HG03439 (cell line): ENCODE measurements around the gene ASIC4.

Source experiments
- ATAC-seq: cut with Tn5 transposase; IDR thresholded peaks from one replicate; pipeline ENCODE4 v1.9.1; 2021; ENCODE audit warnings: mild to moderate bottlenecking, moderate library complexity; ENCODE audit not compliant: unreplicated experiment

Gene ASIC4

DNA sequence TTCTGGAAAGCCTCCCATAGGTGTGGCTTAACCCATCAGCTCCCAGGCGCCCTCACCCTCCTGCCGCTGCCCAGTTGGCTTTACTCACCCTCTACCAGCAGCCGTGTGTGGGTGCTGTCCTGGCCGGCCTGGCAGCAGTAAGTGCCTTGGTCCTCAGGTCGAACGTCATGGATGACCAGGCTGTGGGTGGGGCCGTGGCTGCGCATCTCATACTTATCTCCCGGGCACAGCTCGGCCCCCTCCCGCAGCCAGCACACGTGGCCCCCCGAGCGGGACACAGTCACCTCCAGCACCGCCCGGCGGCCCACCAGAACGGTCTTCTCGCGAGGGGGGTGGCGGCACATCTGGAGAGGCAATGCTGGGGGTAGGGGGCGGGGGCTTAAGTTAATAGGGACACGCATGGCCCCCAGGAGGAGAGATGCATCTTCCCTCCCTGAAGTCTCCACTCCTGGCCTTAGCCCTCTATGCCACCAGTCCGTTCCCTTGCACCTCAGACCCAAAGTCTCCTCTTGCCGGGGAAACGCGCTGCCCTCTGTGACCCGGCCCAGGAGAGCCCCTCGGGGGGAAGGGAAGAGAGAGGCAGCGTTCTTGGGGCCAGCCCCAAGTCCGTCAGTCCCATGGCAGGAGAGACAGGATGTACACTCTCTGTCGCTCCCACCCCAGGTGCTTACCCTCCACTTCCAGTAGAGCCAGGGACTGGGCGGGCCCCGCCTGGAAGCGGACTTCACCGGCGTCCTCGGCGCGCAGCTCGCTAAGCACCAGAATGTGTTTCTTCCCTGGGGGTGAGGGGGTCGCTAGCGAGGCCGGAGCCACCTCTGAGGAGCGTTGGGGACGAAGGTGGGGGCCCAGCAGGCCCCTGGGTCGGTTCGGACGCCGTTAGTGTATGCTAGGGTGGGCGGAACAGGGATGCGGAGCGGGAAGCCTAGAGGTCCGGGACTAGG lies 37.4 kb downstream of the ASIC4 start:
- no peak for ATAC-seq

DNA sequence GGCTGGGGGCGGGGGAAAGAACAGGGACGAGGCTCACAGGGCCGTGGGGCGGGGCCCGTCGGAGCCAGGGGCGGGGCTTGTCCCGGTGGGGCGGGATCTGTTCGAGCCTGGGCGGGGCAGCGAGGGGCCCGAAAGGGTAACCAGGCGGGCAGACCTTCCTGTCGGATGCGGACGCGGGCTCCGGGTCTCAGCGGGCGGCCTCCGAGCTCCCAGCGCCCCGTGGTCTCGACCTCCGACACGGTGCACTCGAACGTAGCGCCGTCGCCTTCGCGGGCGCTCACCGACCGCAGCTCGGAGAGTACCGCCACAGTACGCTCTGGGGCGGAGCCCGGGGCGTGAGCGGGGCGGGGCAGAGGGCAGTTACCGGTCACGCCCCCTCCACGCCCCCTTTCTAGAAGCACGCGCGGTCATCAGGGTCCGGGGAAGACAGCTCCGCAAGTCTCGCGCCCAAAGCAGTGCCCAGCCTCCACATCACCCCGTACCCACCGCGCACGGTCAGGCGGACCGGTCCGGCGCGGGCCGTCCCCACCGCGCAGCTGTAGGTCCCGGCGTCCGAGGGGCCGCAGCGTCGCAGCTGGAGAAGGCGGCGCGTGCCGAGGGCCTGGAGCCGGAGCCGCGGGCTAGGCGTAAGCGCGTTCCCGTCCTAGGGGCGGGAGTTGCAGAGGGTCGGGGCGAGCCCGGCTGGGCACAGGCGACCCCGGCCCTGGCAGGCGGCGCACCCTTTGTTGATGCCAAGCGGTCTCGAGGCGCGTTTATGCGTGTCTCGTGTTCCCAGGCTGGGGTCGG lies 38.3 kb downstream of the ASIC4 start:
- peak; percentile 69 for ATAC-seq

DNA sequence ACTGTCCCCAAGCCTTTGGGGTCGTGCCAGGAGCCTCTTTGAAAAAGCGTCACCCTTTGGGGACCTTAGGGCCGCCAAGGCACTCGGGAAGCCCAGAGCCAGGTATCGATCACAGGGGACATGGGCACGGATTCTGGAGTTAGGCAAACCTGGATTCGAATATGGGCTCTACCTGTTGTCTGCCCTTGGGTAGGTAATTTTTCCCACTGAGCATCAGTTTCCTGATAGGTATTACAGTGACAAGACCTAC lies 38.8 kb downstream of the ASIC4 start:
- no peak for ATAC-seq

DNA sequence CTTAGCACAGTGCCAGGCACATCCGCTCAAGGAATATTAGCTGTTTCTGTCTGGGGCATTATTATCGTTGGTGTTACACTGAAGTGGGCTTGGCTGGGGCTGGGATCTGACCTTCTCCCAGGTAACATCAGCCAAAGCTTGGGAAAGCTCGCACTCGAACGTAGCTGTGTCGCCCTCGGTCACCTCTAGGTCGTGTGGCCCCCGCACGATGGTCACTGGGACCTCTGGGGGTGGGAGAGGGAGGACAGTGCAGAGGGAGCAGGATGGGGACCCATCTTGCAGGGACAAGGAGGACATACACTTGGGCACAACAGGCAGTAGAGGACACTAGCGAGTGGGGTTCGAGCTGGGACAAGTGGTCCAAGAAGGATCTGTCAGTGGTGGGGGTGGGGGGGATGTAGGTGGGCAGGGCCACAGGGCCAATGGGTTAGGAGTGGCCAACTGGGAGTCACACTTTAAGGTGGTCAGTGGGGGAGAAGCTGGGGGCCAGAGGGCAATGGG lies 39.2 kb downstream of the ASIC4 start:
- no peak for ATAC-seq

DNA sequence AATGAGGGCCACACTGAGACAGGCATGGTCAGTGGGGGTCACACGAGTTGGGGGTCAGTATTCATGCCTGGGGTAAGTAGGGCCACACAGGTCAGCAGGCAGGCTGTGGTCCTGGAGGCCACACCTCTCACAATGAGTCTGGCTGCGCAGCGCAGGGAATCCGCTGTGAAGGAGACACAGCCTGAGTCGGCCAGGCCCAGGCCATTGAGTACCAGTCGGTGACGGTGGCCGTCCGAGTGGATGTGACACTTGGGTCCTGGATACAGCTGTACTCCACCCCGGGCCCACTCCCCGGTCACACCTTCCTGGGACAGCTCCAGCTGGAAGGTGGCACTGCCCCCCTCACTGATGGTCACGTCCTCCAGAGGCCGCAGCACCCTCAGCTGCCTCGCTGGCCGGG lies 40.1 kb downstream of the ASIC4 start:
- no peak for ATAC-seq

DNA sequence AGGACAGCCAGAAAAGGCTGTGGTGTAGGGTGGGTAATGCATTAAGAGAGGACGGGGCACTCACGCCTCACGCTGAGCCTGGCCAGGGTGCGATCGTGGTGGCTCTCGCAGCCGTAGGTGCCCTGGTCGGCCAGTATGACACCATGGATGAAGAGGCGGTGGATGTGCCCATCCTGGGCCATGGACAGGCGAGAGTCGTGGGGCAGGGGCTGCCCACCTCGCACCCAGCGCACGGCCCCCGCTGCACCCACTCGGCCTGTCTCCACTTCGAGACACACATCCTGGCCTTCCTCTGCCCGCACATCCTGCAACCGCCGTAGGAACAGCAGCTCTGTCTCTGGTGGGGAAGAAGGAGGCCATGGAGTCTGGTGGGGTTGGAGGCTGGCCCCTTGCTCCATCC lies 41.7 kb downstream of the ASIC4 start:
- no peak for ATAC-seq

DNA sequence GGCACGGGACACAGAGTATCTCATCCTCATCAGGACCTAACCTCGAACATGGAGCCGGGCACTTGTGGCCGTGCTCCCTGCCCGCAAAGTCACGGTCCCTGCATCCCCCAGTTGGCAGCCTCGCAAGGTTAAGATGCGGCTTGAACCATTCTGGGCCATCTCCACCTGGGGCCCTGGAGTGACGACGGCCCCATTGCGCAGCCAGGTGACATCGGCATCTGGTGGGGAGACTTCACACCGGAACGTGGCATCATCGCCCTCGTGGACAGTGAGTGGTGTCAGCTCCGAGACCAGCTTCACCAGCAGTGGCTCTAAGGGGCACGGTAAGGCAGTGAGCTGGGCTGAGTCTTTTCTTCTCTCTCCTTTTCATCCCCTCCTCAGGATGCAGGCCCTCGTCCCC lies 42.1 kb downstream of the ASIC4 start:
- no peak for ATAC-seq

DNA sequence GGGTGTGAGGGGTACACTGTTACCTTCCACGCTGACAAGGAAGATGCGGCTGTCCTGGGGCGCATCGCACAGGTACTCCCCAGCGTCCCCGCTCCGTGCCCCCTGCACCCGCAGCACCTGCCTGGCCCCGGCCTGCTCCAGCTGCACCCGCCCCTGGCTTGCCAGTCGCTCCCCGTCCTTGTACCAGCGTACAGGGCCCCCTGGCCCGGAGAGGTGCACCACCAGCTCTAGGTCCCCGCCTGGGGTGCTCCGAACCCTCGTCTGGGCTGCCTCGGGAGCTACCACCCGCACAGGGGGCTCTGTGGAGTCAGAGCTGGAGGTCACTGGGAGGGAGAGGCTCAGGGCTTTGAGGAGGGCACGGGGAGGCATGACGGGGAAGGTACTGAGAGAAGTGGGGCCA lies 43.0 kb downstream of the ASIC4 start:
- no peak for ATAC-seq

DNA sequence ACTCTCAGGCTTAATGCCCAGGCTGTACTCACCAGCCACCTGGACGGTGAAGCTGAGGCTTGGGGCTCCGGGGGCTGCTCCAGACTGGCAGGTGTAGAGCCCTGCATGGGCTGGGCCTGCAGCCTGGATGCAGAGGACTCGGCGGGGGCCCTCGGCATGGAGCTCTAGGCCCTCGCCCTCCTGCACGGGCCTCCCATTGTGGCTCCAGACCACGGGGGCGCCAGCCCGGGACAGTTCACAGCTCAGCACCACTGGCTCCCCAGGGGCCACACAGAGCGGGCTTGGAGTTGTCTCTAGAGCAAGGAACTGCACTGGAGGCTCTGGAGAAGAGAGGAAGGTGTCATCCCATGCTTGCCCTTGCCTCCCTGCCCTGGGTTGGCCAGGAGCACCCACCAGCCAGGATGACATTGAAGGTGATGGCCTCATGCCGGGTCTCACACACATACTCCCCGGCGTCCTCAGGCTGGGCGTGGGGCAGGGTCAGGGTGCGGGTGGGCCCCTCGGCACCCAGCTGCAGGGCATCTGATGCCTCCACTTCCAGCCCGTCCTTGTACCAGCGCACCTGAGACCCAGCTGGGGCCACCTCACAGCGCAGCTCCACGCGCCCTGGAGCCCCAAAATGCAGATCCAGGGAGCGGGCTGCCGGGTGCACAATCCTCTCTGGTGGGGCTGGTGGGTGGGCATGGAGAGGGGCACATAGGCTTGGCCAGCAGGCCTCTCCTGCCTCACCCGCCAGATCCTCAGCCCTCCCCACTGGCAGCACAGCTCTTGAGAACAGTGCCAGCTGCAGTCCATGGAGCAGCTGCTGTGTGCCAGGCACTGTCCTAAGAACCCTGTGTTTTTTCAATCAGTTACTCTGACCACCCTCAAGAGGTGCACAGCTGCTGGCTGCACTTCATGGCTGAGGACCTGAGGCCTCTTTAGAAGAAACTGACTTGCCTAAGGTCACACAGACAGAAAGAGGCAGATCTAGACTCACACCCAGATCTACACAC lies 43.8 kb downstream of the ASIC4 start:
- ATAC-seq, result no peak

DNA sequence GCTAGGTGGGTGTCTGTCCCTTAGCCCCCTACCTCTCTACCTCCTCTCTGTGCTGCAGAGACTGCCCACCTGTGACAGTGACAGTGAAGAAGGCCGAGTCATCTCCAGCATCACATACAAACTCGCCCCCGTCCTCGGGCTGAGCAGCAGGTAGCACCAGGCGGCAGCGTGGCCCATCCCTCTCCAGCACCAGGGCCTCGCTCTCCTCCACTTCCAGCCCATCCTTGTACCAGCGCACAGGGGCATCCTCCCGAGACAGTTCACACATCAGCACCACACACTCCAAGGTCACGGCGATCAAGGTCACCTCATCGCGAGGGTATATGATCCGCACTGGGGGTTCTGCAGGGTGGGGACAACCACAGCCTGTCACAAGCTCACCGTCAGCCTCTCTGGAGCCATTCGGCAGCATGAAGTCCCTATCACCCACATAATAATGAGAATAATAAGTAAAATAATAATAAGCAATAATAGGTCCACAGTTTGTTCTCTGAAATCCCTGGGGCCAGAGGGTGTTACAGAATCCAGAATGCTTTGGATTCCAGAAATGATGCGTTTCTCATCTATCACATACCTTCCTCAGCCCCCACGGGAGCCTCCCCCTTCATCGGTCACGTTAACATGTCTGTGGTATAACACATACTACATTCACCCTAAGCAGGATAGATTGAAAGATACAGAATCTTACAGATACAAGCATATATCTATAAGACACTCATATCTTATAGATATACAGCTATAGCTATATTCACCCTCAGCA lies 45.1 kb downstream of the ASIC4 start:
- no peak for ATAC-seq

DNA sequence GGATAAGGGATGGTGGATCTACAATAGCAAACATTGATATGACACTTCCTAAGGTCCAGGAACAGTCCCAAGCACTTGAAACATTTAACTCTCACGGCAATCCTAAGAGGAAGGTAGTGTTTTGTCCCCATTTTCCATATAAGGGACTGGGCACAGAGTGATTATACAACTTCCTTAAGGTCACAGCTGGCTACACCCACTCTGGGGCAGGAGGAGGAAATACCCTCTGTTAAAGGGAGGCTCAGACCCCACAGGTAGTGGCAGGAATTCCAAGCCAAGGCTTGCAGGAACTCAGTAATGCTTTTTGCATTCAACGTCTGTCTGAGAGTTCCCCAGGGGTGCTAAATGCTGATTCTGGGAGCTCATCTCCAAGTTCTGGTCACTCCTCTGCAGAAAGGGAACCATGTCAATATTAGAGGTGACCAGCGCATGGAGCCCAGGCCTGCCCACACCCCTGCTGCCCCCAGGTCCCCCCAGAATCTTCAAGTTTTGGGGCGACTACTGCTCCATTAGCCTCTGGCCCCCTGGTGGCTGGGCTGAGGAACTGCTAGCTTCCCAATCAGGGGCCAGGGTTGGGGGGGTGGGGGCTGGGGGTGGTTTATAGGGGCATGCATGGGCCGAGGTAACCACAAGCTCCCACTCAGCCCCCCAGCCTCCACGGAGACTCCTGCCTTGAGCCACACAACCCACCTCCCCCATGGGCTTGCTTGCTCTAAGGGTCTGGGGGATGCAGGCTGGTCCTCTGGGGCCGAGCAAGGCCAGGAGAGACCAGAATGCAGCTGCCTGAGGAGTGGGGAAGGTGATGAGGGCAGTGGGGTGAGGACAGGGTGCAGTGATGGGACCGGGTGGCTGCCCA lies 46.0 kb downstream of the ASIC4 start:
- no peak for ATAC-seq

DNA sequence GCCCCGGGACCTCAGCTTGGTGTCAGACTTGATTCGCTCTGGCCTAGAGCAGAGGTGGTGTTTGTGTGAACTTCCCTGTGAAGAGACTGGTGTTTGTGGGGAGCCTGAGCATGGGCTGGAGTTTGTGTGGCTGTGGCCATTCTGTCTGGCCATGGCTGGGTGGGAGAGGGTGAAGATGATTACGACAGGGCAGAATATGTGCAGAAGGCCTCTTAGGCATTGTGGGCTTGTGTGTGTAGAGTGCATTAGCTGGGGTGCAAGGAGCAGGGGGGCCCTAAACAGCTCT lies 46.6 kb downstream of the ASIC4 start:
- no peak for ATAC-seq

DNA sequence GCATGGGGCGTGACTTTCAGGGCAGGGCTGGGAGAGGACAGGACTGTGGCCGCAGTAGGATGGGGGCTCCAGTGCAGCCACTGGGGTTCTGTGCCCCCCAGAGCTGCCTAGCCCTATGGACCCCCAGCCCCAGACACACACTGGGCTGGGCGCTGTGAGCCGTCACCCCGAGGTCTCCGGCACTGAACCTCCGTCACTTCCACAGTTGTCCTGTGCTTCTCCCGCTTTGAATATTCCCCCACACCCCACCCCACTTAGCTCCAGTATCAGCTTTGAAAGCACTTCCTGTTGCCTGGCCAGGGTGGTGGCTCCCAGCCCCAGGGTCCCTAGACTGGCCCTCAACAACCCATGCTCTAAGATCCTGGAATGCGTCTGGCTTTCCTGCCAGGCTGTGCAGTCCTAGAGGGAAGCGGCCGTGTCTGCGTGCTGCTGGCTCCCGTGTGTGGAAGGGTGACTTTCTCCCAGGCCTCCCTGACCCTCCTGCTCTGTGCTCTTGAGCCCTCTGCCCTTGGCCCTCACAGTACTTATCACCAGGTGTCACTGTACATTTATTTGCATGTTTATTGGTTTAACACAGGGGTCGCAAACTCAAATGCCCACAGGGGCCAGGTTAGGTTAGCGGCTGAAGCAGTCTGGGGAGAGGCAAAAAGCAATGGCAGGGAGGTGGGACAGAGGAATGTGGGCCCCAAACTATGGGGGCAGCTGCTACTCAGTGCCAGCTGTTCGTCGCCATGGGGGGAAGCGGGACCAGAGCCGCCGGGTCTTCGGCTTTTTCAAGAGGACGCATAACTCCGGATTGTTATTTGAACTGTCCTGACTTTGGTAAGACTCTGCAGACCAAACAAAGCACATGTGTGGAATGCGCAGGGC lies 47.1 kb downstream of the ASIC4 start:
- no peak for ATAC-seq

DNA sequence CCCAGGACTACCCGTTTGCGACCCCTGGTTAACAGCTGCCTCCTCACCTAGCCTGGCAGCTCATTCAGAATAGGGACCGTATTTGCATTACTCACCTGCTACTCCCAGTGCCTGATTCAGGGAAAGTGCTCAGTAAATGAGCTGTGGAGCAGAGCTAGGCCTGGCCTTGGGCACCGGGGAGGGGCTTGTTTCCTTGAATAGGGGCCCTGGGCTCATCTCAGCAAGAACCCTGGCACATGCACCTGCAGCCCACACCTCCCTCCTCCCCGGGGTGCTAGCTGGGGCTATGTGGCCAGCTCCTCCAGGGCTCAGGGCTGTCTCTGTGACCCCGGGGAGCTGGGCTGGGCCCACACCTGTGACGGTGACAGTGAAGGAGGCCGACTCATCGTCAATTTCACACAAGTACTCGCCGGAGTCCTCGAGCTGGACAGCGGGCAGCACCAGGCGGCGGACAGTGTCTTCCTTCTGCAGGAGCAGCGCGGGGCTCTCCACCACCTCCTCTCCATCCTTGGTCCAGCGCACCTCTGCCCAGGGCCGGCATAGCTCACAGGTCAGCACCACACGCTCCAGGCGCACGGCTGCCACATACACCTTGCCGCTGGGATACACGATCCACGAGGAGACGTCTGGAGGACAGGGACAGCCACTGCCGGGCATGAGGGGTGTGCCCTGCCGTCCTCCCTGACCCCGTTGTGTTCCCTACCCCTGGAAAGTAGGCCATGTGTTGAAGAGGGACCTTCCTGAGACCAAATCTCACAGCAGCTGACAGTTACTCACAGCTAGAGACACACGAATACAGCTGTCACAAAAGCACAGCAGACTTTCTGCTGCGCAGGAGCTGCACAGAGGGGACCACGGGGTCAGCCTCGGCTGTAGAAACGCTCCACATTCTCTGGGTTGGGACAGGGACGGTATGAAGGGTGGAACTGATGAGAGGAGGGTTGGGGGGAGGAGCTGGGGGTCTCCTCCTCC lies 48.1 kb downstream of the ASIC4 start:
- no peak for ATAC-seq

DNA sequence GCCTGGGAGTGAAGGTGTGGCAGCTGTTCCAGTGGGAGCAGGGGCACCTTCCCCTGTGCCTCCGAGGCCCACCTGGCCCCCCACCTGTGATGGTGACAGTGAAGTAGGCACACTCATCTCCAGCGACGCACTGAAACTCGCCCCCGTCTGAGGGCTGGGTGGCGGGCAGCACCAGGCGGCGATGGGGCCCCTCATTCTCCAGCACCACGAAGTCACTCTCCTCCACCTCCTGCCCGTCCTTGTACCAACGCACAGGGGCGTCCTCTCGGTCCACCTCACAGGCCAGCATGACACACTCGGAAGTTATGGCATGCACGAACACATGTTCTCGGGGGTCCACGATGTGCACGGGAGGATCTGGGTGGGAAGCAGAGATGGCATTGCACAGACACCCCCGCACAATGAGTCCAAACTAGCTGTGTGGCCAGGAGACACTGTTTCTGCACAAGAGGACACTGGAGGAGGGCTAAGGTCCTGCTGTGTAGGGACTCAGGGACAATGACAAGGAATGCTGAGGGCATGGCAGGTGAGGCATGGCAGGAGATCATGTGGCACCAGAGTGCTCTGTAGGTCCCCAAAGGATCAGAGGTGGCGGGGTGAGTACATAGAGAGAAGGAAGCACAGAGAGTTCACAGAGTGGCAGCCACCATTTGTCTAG lies 49.1 kb downstream of the ASIC4 start:
- ATAC-seq, result no peak

DNA sequence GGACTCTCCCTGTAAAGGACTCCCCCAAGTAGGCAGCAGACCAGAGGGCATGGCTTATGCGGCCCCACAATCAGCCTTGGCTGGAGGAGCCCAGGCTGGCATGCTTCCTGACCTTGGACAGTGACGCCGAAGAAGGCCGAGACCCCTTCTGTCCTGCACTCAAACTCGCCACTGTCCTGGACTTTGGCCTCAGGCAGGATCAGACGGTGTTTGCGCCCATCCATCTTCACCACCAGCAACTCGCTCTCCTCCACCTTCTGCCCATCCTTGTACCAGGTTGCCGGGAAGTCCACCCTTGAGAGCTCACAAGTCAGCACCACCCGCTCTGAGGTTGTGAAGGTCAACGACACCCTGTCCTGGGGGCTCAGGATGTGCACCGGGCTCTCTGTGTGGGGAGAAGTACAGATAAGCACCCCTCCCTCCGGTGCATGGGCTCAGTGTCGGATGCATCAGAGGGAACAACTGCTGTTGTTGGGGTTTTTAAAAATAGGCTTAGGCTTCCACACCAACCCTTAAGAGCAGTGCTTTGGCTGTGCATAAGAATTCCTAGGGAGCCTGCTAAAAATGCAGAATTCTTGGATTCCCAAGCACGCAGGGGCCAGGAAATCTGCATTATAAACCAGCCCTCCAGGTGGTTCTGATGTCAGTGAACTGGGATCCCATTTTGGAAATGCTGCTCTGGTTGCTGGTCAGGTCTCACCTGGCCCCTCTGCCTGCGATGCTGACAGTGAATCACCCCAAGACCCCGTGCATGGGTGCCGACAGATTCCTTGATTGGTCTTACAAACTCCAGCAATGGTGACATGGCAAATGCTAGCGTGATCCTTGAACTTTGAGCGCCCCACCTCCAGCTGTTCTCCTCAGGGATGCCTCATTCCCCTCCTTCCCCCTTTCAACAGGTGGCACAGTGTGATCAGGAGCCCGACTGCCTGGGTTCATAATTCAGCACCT lies 51.1 kb downstream of the ASIC4 start:
- ATAC-seq, result no peak
